Endodermal cell (in vitro differentiated cells): Measurements from ENCODE around the gene TRIM41. TPM values are rescaled to one million over a fixed set of nuclear protein-coding genes. Genes with fewer than 3 reads are reported as not detected.

Experiments used
- DNase-seq: peaks from one replicate; pipeline ENCODE4 v3.0.0-alpha.2; 2017
- H3K27ac ChIP-seq: 2 replicates; pipeline ENCODE4 v1.5.1; 2013; ENCODE audit warnings: mild to moderate bottlenecking, low read depth, low read length, moderate library complexity
- H3K27me3 ChIP-seq: 2 replicates; pipeline ENCODE4 v1.6.1; 2013; ENCODE audit warnings: mild to moderate bottlenecking, low read length, moderate library complexity; ENCODE audit not compliant: insufficient read depth, control insufficient read depth, poor library complexity, severe bottlenecking
- H3K36me3 ChIP-seq: 2 replicates; pipeline ENCODE4 v1.7.0; 2013; ENCODE audit warnings: mild to moderate bottlenecking, low read length, moderate library complexity; ENCODE audit not compliant: control insufficient read depth, insufficient read depth
- H3K4me1 ChIP-seq: one replicate; pipeline ENCODE4 v1.7.0; 2013; ENCODE audit warnings: low read length; ENCODE audit not compliant: control insufficient read depth, insufficient read depth
- H3K4me3 ChIP-seq: 2 replicates; pipeline ENCODE4 v1.5.1; 2013; ENCODE audit warnings: mild to moderate bottlenecking, low read length, moderate library complexity
- H3K9ac ChIP-seq: 2 replicates; pipeline ENCODE4 v1.6.1; 2013; ENCODE audit warnings: mild to moderate bottlenecking, low read length, moderate library complexity; ENCODE audit not compliant: poor library complexity, severe bottlenecking; ENCODE audit errors: extremely low read depth
- H3K9me3 ChIP-seq: 2 replicates; pipeline ENCODE4 v1.6.1; 2013; ENCODE audit warnings: mild to moderate bottlenecking, low read length, moderate library complexity; ENCODE audit not compliant: control insufficient read depth
- H3K27ac Mint-ChIP-seq: 2 replicates; pipeline ENCODE4 v1.8.0; 2020; ENCODE audit warnings: mixed read lengths
- H3K27me3 Mint-ChIP-seq: 2 replicates; pipeline ENCODE4 v1.8.0; 2021; ENCODE audit warnings: mild to moderate bottlenecking, mixed read lengths; ENCODE audit not compliant: insufficient read depth
- H3K36me3 Mint-ChIP-seq: 2 replicates; pipeline ENCODE4 v1.8.0; 2020; ENCODE audit warnings: low read depth, mixed read lengths
- H3K4me1 Mint-ChIP-seq: 2 replicates; pipeline ENCODE4 v1.8.0; 2020; ENCODE audit warnings: mixed read lengths
- H3K4me3 Mint-ChIP-seq: 2 replicates; pipeline ENCODE4 v1.8.0; 2020; ENCODE audit warnings: mild to moderate bottlenecking, moderate library complexity, mixed read lengths
- H3K9me3 Mint-ChIP-seq: 2 replicates; pipeline ENCODE4 v1.8.0; 2020; ENCODE audit warnings: mild to moderate bottlenecking, mixed read lengths
- CTCF ChIP-seq: fragments of 200-600 bp; sonication (generic); conservative IDR thresholded peaks from 2 replicates; pipeline ENCODE4 v1.5.0; 2021; ENCODE audit warnings: antibody characterized with exemption, mild to moderate bottlenecking
- WGBS, 2 experiments: methylation state at CpG; one replicate each; pipeline versions ENCODE4 v1.1.5 to v1.1.7; 2013; ENCODE audit warnings: missing lambda C conversion rate in 2 of 2, mixed read lengths in 1 of 2; ENCODE audit not compliant: insufficient coverage in 1 of 2, insufficient read length in 1 of 2; 5-methylcytosine and 5-hydroxymethylcytosine counted together
- total RNA-seq, 2 donors: library from RNA; stranded (reverse); fragmentation: NEBNext Ultra II Directional in 1 of 2; extraction: Animal tissue kit (Norgen Biotek cat#: 25700) in 1 of 2; gene quantifications; 2 replicates in 1 of 2; 3 replicates in 1 of 2; pipeline ENCODE4 v1.2.1, GENCODE V29; 2021

The TRIM41 gene
- total RNA-seq, 2 donors from 2014 or later, result 37.5 to 41.7 TPM

GRCh38 chr5:181215997-181216989 is 6.8 kb upstream of the TRIM41 start:
- Histone ChIP-seq H3K27ac (no peak overlapping the region), H3K27me3 (peaks cover 28% of the 10 kb centered on the region), H3K4me1 (no peaks in the 10 kb centered on the region), H3K36me3 (no peaks in the 10 kb centered on the region), H3K9ac (no peak overlapping the region), H3K9me3 (no peaks in the 10 kb centered on the region), H3K4me3 (peak overlapping the region; percentile 70)
- peaks cover 45% of the 10 kb centered on the region for H3K27me3 Mint-ChIP-seq
- no peak overlapping the region for H3K27ac Mint-ChIP-seq
- peaks cover 2% of the 10 kb centered on the region for H3K4me1 Mint-ChIP-seq
- peak overlapping the region; percentile 57 for H3K4me3 Mint-ChIP-seq
- no peak for DNase-seq
- no peak for TF ChIP-seq CTCF
- H3K9me3 Mint-ChIP-seq, result no peaks in the 10 kb centered on the region
- H3K36me3 Mint-ChIP-seq, result no peaks in the 10 kb centered on the region
- WGBS, 2 experiments, result 65 to 66% methylated on average over 41 to 44 of the region's 44 CpGs

- H3K27ac ChIP-seq, result no peak overlapping the region
- Mint-ChIP-seq H3K4me1 (peaks cover 2% of the 10 kb centered on the region), H3K27ac (peak overlapping the region; percentile 35), H3K27me3 (peaks cover 44% of the 10 kb centered on the region), H3K36me3 (no peaks in the 10 kb centered on the region), H3K4me3 (peak overlapping the region; percentile 57), H3K9me3 (no peaks in the 10 kb centered on the region)
- H3K36me3 ChIP-seq, result no peaks in the 10 kb centered on the region
- DNase-seq, result peak; percentile 88
- H3K9me3 ChIP-seq, result no peaks in the 10 kb centered on the region
- peaks cover 23% of the 10 kb centered on the region for H3K27me3 ChIP-seq
- no peak overlapping the region for H3K9ac ChIP-seq
- 2% methylated on average over 27 to 46 of the region's 46 CpGs for whole genome bisulfite sequencing, 2 experiments
- H3K4me3 ChIP-seq, result peak overlapping the region; percentile 90
- peak; percentile 55 for TF ChIP-seq CTCF
- no peaks in the 10 kb centered on the region for H3K4me1 ChIP-seq
Measured at GRCh38 chr5:181217111-181217802, 5.8 kb upstream of the TRIM41 start.

DNA sequence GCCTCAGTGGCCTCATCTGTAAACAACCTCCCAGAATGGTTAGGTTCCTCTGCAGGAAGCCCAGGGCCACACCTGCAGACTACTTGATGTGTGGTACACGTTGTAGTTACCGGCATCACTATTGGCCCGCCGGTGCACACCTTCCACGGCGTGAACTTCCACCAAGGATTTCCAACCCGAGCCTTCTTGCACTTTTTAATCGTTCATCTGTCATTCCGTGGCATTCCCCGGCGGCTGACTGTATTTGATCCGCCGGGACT is 5.3 kb upstream of the TRIM41 start:
- Histone ChIP-seq H3K4me3 (peak overlapping the region; percentile 90), H3K4me1 (no peaks in the 10 kb centered on the region), H3K27ac (no peak overlapping the region), H3K36me3 (no peaks in the 10 kb centered on the region), H3K9ac (no peak overlapping the region), H3K27me3 (peaks cover 20% of the 10 kb centered on the region), H3K9me3 (no peaks in the 10 kb centered on the region)
- TF ChIP-seq CTCF, result no peak
- H3K36me3 Mint-ChIP-seq, result no peaks in the 10 kb centered on the region
- DNase-seq, result no peak
- H3K27ac Mint-ChIP-seq, result peak overlapping the region; percentile 35
- WGBS, 2 experiments, result 9 to 13% methylated on average over 11 to 13 of the region's 13 CpGs
- peak overlapping the region; percentile 57 for H3K4me3 Mint-ChIP-seq
- peaks cover 42% of the 10 kb centered on the region for H3K27me3 Mint-ChIP-seq
- H3K9me3 Mint-ChIP-seq, result no peaks in the 10 kb centered on the region
- peaks cover 2% of the 10 kb centered on the region for H3K4me1 Mint-ChIP-seq
